ENCODE results near the gene IP6K2. TPM values are rescaled to one million over a fixed set of nuclear protein-coding genes. Genes with fewer than 3 reads are reported as not detected.

The IP6K2 gene
- total RNA-seq, 4 donors from 2014 or later, result 16.9 to 31.8 (median 22.0) TPM

- in situ Hi-C loops (cut with MboI; ENCODE audit: low sequenced_read_pairs in 4 of 4), result no loop called here
- TF ChIP-seq POLR2A (IDR thresholded peaks at IDR 0.05) (no peak), CTCF (IDR thresholded peaks at IDR 0.05 in 4 of 5, conservative IDR thresholded peaks at IDR 0.05 in 1 of 5) (no peak)
- Histone ChIP-seq H3K36me3 (peaks cover 0 to 25% of the 10 kb centered on the region in 2 donors), H3K9me3 (no peaks in the 10 kb centered on the region), H3K4me1 (peaks cover 24 to 26% of the 10 kb centered on the region in 2 donors), H3K27me3 (no peaks in the 10 kb centered on the region), H3K4me3 (no peak overlapping the region), H3K27ac (peak overlapping the region; percentile 33 to 57 (median 54))
- intact Hi-C loops (cut with DNase I; ENCODE audit: low total_unique reads), result no loop called here
- ATAC-seq (peak; percentile 56 to 64), DNase-seq (no peak)
Measured at GRCh38 chr3:48709051-48709461, 8.0 kb downstream of the IP6K2 start.

GRCh38 chr3:48708481-48708889 is 8.5 kb downstream of the IP6K2 start:
- Histone ChIP-seq H3K27ac (peak overlapping the region; percentile 33 to 57 (median 54)), H3K4me3 (no peak overlapping the region), H3K4me1 (peaks cover 24 to 29% of the 10 kb centered on the region in 2 donors), H3K36me3 (peaks cover 0 to 22% of the 10 kb centered on the region in 2 donors), H3K9me3 (no peaks in the 10 kb centered on the region), H3K27me3 (no peaks in the 10 kb centered on the region)
- ATAC-seq (peak; percentile 18 to 37), DNase-seq (no peak)
- in situ Hi-C loops (cut with MboI; ENCODE audit: low sequenced_read_pairs in 4 of 4) (no loop called here), intact Hi-C loops (cut with DNase I; ENCODE audit: low total_unique reads) (no loop called here)
- no peak for TF ChIP-seq CTCF (IDR thresholded peaks at IDR 0.05 in 4 of 5, conservative IDR thresholded peaks at IDR 0.05 in 1 of 5)
- TF ChIP-seq POLR2A (IDR thresholded peaks at IDR 0.05), result no peak

DNA sequence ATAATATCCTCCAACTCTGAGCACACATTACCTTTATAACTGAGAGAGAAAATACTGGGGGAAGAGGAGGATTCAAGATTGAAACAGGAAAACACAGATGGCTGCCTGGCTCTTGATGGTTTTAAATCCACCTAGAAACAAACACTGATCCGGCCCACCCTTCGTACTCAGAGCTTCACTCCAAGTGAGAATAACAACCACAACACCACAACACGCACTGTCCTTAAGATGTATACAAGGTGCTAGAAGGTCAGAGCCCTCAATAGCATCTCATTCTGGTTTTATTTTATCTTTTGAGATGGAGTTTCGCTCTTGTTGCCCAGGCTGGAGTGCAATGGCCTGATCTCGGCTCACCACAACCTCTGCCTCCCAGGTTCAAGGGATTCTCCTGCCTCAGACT is 9.9 kb downstream of the IP6K2 start:
- Histone ChIP-seq H3K27ac (no peak overlapping the region), H3K4me1 (peaks cover 18 to 29% of the 10 kb centered on the region in 2 donors)
- intact Hi-C loops (cut with DNase I; ENCODE audit: low total_unique reads), result no loop called here

DNA sequence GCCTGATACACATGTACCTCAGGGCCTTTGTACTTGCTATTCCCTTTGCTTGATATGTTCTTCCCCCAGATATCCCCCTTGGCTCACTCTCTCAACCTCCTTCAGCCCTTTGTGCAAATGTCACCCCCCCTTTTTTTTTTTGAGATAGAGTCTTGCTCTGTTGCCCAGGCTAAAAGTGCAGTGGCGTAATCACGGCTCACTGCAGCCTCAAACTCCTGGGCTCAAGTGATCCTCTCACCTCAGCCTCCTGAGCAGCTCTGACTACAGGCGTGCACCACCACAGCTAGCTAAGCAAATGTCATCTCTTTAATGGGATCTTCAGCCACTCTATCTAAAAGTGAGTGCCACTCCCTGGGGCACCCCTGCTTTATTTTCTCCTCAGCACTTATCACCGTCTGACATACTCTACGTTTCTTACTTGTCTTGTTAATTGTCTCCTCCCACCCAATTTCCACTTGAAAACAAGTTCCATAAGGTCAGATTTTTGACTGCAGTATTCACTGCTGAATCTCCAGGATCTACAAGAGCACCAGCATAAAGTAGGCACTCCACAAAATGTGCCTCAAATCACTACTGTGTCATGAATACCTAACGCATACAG is 14.6 kb downstream of the IP6K2 start:
- Histone ChIP-seq H3K4me1 (peaks cover 3 to 9% of the 10 kb centered on the region in 2 donors), H3K9me3 (no peaks in the 10 kb centered on the region), H3K4me3 (no peak overlapping the region), H3K27me3 (no peaks in the 10 kb centered on the region), H3K27ac (no peak overlapping the region), H3K36me3 (no peaks in the 10 kb centered on the region)
- in situ Hi-C loops (cut with MboI; ENCODE audit: low sequenced_read_pairs in 4 of 4), result no loop called here
- TF ChIP-seq POLR2A (IDR thresholded peaks at IDR 0.05) (no peak), CTCF (IDR thresholded peaks at IDR 0.05 in 4 of 5, conservative IDR thresholded peaks at IDR 0.05 in 1 of 5) (no peak)
- intact Hi-C loops (cut with DNase I; ENCODE audit: low total_unique reads), result no loop called here
- ATAC-seq, result no peak
- DNase-seq, result no peak

More for the DNA sequence above, 9.9 kb downstream of the IP6K2 start:
- Histone ChIP-seq H3K9me3 (no peaks in the 10 kb centered on the region), H3K36me3 (peaks cover 0 to 13% of the 10 kb centered on the region in 2 donors), H3K4me3 (no peak overlapping the region), H3K27me3 (no peaks in the 10 kb centered on the region)
- DNase-seq (no peak), ATAC-seq (no peak)
- TF ChIP-seq CTCF (IDR thresholded peaks at IDR 0.05 in 4 of 5, conservative IDR thresholded peaks at IDR 0.05 in 1 of 5) (no peak), POLR2A (IDR thresholded peaks at IDR 0.05) (no peak)
- in situ Hi-C loops (cut with MboI; ENCODE audit: low sequenced_read_pairs in 4 of 4), result no loop called here
